Amygdala (tissue), 56 donors: ENCODE measurements around the gene ARFGAP3.

ENCODE experiments used
- DNase-seq, 56 donors: peaks; one replicate each; lab custom pipeline; 2025; lab: John Stamatoyannopoulos, UW

ARFGAP3 gene

DNA sequence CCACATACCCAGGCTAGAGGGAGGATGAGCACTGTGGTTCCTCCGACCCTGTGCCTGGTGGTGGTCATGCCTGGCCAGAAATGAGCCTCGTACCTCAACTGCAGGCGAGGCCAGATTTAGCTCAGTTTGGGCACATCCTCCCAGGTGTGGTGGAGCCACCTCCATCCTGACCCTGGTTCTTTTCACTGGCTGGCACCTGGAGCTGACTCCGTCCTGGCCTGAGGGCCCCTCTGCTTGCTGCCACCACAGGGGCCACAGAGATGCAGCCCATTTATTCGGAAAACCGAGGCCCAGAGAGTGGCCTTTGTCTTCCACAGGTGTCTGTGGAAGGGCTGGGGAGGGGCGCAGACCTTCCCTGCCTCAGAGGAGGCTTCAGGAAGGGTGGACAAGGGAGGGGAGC lies 9.0 kb upstream of the ARFGAP3 start:
- DNase-seq, result no peak

DNA sequence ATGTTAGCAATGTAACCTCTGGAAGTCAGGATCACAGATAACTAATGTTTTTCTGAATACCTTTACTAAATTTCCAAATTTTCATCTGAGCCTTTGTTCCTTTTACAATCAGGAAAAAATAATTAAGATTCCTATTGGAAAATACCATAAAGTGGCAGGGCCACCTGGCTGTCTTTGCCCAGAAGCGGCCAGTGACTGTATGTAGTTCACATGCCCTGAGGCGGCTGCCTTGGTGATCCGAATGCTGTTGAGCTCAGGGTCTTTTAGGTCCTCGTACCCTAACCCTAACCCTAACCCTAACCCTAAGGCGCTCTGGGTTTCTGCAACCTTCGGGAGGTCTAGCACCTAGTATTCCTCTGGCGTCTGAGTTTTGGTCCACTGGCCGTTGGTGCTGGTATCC lies 8.5 kb upstream of the ARFGAP3 start:
- no peak for DNase-seq

GRCh38 chr22:42863349-42863961 lies 6.4 kb upstream of the ARFGAP3 start:
- DNase-seq, result no peak

DNA sequence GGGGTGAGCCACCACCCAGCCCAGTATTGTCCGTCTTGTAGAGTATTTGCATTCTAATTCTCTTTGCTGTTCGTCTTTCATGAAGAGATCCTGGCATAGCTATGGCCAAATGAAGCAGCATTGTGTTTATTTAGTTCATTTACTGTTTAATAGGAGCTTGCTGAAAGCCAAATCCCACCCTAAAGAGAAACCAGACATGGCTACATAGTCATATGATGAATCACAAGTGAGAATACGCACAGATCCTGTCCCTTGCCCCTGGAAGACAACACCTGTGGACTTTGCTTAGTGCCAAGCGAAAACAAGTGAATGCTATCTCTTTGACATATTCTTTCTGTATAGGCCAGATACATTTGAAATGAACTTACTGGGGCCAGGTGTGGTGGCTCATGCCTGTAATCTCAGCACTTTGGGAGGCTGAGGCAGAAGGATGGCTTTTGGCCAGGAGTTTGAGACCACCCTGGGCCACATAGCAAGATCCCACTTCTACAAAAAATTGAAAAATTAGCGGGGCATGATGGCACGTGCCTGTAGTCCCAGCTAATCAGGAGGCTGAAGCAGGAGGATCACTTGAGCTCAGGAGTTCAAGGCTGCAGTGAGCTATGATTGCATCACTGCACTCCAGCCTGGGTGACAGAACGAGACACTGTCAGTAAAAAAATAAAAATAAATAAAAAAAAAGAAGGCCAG lies 5.1 kb upstream of the ARFGAP3 start:
- no peak for DNase-seq

- DNase-seq, result no peak
Observed at GRCh38 chr22:42860968-42861367, 3.9 kb upstream of the ARFGAP3 start.

GRCh38 chr22:42857845-42858481 lies 890 bp upstream of the ARFGAP3 start:
- DNase-seq, result no peak

DNA sequence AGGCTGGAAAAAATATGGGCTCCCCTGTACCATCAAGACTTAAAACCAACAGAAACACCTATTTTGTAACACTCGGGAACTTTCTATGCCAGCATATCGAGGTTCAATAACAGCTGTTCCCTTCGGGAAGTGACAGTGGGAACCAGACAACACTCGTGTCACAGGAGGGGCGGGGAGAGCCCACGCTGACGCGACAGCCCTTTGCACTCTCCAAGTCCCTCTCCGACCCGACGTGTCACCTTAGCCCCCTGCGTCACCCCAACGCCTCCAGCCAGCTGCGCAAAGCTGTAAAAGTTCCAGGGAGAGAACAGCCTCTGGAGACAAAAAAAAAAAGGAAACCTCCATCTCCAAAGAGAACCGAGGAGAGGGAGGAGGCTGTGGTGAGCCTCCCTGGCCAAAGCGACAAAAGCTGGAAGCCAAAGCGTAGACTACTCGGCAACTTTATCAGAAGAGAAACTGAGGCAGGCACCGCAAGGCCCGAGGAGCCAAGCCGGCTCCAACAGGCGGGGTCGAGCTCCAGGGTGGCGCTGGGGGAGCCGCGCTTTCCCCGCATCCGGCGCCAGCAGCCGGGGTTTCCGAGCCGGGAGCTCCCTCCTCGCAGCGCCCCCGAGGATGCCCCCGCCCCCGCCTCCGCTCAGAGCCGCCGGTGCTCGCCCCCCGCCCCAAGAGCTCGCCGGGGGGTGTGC lies 751 bp downstream of the ARFGAP3 start:
- peak in 15 of 56 donors; percentile 15 to 73 (median 33) for DNase-seq

DNA sequence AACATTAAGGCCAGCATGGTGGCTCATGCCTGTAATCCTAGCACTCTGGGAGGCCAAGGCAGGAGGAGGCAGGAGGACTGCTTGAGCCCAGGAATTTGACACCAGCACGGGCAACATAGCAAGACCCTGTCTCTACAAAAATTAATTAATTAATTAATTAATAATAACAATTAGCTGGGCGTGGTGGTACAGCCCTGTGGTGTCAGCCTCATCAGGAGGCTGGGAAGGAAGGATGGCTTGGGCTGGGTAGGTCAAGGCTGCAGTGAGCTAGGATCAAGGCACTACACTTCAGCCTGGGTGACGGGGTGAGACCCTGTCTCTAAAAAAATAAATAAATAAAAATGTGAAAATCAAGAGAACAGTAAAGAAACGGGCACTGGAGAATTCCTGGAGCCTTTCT lies 1.4 kb downstream of the ARFGAP3 start:
- DNase-seq, result no peak

DNA sequence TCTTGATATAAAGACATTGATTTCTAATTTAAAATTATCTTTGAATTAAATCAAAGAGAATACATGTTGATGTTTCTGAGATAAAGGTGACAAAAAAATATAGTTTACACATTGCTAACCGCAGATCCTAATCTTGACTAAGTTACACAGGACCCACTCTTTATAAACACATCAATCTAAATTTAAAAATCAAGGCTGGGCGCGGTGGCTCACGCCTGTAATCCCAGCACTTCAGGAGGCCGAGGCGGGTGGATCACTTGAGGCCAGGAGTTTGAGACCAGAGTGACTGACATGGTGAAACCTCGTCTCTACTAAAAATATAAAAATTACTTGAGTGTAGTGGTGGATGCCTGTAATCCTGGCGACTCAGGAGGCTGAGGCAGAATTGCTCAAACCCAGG lies 1.9 kb downstream of the ARFGAP3 start:
- DNase-seq, result no peak

DNA sequence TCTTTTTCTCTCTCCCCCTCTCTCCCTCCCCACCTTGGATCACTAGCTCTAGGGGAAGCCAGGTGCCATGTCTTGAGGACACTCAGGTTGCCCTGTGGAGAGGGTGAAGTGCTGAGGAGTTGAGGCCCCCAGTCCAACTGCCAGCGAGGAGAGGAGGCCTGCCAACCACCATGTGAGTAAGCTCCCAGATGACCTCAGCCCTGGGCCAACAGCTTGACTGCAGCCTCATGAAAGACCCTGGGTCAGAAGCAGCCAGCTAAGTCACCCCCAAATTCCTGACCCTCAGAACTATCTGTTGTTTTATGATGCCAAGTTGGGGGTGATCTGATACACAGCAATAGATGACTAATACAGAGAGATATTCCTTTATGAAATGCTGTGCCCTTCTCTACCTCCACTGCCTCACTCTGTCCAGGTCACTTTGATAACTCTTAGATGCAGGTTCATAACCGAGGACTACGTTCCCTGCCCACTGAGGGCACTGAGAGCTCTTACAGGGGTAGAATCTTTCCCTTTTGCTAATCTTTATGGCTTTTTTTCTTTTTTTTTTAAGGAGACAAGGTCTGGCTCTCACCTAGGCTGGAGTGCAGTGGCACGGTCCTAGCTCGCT lies 8.0 kb downstream of the ARFGAP3 start:
- no peak for DNase-seq

- DNase-seq, result no peak
Observed at GRCh38 chr22:42847110-42847509, 10.0 kb downstream of the ARFGAP3 start.

DNA sequence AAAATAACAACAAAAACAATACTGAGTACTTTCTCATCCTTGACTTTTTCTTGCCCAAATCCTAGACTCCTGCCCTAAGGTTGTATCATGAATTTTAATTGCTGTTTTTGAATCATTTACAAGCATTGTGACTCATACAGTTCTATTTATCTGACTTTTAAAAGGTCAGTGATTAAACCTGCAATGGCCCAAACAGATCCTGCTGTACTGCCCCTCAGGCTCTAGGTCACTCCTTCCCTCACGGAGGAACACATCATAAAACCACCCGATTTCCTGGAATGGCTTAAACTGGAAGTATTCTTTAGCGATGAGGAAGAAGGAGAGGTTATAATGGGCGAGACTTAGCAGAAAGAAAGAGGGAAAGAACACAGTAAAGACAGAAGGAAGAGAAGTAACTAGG lies 12.3 kb downstream of the ARFGAP3 start:
- DNase-seq, result no peak

- no peak for DNase-seq
Observed at GRCh38 chr22:42842658-42843370, 14.3 kb downstream of the ARFGAP3 start.

GRCh38 chr22:42841444-42841843 lies 15.6 kb downstream of the ARFGAP3 start:
- no peak for DNase-seq

- DNase-seq, result no peak
Observed at GRCh38 chr22:42837556-42837955, 19.5 kb downstream of the ARFGAP3 start.

DNA sequence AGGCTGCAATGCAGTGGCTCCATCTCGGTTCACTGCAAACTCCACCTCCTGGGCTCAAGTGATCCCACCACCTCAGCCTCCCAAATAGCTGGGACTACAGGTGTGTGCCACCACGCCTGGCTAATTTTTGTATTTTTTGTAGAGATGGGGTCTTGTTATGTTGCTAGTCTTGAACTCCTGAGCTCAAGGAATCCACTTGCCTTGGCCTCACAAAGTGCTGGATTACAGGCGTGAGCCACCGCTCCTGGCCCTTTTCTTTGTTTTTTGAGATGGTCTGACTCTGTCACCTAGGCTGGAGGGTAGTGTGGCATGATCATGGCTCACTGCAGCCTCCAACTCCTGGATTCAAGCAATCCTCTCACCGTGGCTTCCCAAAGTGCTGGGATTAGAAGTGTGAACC lies 21.0 kb downstream of the ARFGAP3 start:
- DNase-seq, result no peak

DNA sequence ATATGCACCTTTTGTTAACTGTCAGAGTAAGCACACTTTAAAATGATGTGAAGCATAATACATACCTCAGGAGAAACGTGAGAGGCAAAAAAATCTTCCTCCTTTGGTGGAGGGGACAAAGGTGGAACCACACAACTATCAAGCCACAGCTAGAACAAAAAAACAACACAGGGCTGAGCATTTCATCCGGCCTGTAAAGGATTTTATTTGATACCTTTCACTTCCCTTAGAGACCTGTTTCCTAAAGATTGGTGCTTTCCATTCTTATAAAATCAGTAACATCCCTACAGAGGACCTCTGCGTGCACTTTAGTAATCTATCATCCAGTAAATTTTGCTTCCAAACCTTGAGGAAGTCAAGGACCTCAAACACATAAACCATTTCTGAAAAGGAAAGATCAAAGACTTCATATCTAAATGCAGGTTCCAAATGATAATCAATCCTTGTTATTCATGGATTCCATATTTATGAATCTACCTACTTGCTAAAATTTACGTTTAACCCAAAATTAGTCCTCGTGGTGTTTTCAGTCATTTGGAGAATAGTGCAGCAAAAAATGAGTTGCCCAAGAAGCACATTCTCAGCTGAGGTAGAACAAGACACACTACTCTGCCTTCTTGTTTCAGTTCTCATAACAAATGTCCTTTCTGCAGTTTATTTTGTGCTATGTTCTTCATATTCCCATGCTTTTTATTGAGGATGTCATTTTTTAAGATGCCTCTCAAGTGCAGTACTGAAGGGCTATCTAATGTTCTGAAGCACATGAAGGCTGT lies 22.7 kb downstream of the ARFGAP3 start:
- no peak for DNase-seq

- DNase-seq, result no peak
Observed at GRCh38 chr22:42833104-42833503, 24.0 kb downstream of the ARFGAP3 start.

DNA sequence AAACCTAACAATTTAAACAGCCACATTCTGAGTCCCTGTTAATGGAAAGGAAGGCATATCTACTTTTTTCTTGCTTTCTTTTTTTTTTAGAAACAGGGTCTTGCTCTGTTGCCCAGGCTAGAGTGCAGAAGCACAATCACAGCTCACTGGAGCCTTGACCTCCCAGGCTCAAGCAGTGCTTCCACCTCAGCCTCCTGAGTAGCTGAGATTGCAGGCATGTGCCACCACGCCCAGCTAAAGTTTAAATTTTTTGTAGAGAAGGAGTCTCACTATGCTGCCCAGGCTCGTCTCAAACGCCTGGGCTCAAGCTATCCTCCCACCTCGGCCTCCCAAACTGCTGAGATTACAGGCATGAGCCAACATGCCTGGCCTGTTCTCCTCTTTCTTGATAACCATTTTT lies 25.4 kb downstream of the ARFGAP3 start:
- no peak for DNase-seq

DNA sequence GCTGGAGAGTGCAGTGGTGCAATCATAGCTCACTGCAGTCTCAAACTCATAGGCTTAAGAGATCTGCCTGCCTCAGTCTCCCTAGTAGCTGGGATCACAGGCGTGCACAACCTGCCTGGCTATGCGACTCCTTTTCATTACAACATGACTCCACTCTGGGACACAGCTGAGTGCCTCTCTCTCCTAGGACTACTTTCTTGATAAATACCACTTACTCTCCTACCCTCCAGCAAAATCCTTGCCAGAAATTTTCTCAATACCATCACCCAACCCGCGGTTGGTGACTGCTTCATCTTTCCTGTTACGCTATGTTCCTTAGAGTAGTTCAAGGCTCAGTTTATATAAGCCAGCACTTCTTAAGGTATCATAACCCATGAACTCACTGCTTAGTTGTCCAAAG lies 26.9 kb downstream of the ARFGAP3 start:
- DNase-seq, result no peak
